Measurements from ENCODE around the gene SLC5A10.

GRCh38 chr17:18987862-18988545 is 36.0 kb downstream of the SLC5A10 start:
- TF ChIP-seq, protein P1, sequence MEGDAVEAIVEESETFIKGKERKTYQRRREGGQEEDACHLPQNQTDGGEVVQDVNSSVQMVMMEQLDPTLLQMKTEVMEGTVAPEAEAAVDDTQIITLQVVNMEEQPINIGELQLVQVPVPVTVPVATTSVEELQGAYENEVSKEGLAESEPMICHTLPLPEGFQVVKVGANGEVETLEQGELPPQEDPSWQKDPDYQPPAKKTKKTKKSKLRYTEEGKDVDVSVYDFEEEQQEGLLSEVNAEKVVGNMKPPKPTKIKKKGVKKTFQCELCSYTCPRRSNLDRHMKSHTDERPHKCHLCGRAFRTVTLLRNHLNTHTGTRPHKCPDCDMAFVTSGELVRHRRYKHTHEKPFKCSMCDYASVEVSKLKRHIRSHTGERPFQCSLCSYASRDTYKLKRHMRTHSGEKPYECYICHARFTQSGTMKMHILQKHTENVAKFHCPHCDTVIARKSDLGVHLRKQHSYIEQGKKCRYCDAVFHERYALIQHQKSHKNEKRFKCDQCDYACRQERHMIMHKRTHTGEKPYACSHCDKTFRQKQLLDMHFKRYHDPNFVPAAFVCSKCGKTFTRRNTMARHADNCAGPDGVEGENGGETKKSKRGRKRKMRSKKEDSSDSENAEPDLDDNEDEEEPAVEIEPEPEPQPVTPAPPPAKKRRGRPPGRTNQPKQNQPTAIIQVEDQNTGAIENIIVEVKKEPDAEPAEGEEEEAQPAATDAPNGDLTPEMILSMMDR (IDR thresholded peaks at IDR 0.05) = no peak
- TF ChIP-seq POLR2A (IDR thresholded peaks at IDR 0.05) = no peak
